Neural progenitor cell (in vitro differentiated cells): ENCODE measurements around the gene CAMK2D.

Source experiments
- EZH2 ChIP-seq: fragments of 200-600 bp; sonication (generic); IDR thresholded peaks from 2 replicates; pipeline ENCODE4 v1.6.1; 2017; ENCODE audit warnings: antibody characterized with exemption, mild to moderate bottlenecking, moderate library complexity
- EZH2phosphoT487 ChIP-seq: fragments of 200-600 bp; sonication (generic); IDR thresholded peaks from 2 replicates; pipeline ENCODE4 v1.6.1; 2017; ENCODE audit warnings: antibody characterized with exemption
- TF ChIP-seq, protein P1 (sequence below): fragments of 200-600 bp; sonication (generic); IDR thresholded peaks from 2 replicates; pipeline ENCODE4 v1.5.1; 2017; ENCODE audit warnings: antibody characterized with exemption, mild to moderate bottlenecking

DNA sequence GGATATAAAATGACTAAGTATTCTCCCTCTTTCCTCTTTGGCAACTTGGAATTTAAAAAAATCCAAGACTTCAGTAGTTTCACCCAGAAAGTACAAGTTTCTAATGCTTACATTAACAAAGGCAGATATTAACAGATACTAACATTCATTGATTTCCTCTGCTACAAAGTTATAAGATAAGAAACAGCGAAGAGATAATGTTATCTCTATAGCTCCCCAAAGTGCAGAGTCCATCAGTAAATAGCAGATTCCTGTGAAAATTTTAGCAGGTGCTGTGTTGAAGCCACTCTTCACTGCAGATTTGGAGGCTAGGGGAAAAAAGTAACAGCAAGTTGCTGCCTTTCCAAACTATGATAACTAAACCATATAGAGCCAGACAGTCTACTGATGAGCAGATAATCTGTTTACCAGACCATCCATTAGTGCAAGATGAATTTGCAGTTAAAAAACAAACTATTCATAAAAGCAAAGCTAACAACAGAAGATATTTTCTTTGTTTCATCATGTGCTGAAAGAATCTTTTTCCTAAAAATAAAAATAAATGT, 3.3 kb upstream of the CAMK2D start:
- TF ChIP-seq, protein P1, sequence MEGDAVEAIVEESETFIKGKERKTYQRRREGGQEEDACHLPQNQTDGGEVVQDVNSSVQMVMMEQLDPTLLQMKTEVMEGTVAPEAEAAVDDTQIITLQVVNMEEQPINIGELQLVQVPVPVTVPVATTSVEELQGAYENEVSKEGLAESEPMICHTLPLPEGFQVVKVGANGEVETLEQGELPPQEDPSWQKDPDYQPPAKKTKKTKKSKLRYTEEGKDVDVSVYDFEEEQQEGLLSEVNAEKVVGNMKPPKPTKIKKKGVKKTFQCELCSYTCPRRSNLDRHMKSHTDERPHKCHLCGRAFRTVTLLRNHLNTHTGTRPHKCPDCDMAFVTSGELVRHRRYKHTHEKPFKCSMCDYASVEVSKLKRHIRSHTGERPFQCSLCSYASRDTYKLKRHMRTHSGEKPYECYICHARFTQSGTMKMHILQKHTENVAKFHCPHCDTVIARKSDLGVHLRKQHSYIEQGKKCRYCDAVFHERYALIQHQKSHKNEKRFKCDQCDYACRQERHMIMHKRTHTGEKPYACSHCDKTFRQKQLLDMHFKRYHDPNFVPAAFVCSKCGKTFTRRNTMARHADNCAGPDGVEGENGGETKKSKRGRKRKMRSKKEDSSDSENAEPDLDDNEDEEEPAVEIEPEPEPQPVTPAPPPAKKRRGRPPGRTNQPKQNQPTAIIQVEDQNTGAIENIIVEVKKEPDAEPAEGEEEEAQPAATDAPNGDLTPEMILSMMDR: no peak
- TF ChIP-seq EZH2 (no peak), EZH2phosphoT487 (no peak)
